ENCODE data around the gene TVP23A.

- TF ChIP-seq YY1 (IDR thresholded peaks at IDR 0.05; ENCODE audit: insufficient read depth, insufficient read length) = no peak
- TF ChIP-seq ZNF274 (IDR thresholded peaks at IDR 0.05; ENCODE audit: low read depth, low read length) = no peak
These were observed at the start of gene TVP23A for GRCh38 chr16:10817963-10818941.

Measured in NT2/D1 (cell line).